ENCODE results near the gene CXCL3.
A peak's percentile ranks its signal among the peaks of the same experiment; 100 is the strongest.
"Not testable (repeated sequence)": the region's sequence is repeated elsewhere in the genome, so short reads cannot be mapped to it uniquely, and the experiment has no call there.

The CXCL3 gene

GRCh38 chr4:74038425-74039314 lies at the start of gene CXCL3:
TSS of gene CXCL3 (minus strand) at chr4:74038689. CDS start at chr4:74038611, 78 bp downstream.
- DNase-seq (ENCODE audit: low read depth): peak; percentile 53
- TF ChIP-seq, protein P1, sequence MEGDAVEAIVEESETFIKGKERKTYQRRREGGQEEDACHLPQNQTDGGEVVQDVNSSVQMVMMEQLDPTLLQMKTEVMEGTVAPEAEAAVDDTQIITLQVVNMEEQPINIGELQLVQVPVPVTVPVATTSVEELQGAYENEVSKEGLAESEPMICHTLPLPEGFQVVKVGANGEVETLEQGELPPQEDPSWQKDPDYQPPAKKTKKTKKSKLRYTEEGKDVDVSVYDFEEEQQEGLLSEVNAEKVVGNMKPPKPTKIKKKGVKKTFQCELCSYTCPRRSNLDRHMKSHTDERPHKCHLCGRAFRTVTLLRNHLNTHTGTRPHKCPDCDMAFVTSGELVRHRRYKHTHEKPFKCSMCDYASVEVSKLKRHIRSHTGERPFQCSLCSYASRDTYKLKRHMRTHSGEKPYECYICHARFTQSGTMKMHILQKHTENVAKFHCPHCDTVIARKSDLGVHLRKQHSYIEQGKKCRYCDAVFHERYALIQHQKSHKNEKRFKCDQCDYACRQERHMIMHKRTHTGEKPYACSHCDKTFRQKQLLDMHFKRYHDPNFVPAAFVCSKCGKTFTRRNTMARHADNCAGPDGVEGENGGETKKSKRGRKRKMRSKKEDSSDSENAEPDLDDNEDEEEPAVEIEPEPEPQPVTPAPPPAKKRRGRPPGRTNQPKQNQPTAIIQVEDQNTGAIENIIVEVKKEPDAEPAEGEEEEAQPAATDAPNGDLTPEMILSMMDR (conservative IDR thresholded peaks at IDR 0.05; ENCODE audit: low read length): no peak

DNA sequence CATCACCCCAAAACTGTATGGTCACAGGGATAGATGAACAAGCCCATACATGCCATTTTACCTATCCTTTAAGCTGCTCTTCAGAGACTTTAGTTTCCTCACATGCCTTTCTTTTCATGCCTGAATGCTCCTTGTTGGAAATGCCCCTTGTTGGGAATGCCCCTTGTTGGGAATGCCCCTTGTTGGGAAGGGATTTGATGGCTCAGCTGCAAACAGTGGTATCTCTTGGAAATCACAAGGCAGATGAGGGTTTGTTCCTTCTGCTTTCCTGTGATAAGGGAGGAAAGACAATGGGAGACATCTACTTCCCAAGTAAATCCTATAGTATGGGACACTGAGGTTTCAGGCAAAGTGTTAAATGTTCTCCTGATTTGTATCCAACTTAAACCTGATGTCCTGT lies 49.0 kb upstream of the CXCL3 start:
- DNase-seq (ENCODE audit: low read depth): no peak
- H3K4me3 ChIP-seq (ENCODE audit: low read length): no peak overlapping the region
- TF ChIP-seq, protein P1 (conservative IDR thresholded peaks at IDR 0.05; ENCODE audit: low read length): no peak

More at GRCh38 chr4:74038425-74039314, at the start of gene CXCL3:
- H3K4me3 ChIP-seq (ENCODE audit: low read length): peak within 1 kb of the TSS; percentile 81

GRCh38 chr4:74085669-74086068 lies 47.2 kb upstream of the CXCL3 start:
- TF ChIP-seq, protein P1 (conservative IDR thresholded peaks at IDR 0.05; ENCODE audit: low read length): no peak
- DNase-seq (ENCODE audit: low read depth): no peak
- H3K4me3 ChIP-seq (ENCODE audit: low read length): no peak overlapping the region

DNA sequence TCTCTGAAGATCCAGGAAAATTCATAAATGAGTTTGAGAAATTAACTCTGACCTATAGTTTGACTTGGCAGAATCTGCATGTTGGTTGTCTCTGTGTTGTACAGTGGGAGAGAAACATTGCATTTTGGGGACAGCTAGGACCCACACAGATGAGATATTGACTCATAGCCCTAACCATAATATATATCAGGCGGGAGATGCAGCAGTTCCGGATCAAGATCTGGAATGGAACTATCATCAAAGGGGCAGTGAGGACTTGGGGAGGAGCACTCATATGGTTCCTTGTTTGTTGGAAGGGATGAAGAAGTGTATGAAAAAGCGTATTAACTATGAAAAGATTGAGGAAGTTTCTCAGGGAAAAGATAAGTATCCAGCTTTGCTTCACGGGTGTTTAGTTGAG lies 46.5 kb upstream of the CXCL3 start:
- H3K4me3 ChIP-seq (ENCODE audit: low read length): no peak overlapping the region
- TF ChIP-seq, protein P1 (conservative IDR thresholded peaks at IDR 0.05; ENCODE audit: low read length): no peak
- DNase-seq (ENCODE audit: low read depth): no peak

GRCh38 chr4:74083546-74083945 lies 45.1 kb upstream of the CXCL3 start:
- no peak overlapping the region for H3K4me3 ChIP-seq (ENCODE audit: low read length)
- TF ChIP-seq, protein P1 (conservative IDR thresholded peaks at IDR 0.05; ENCODE audit: low read length): no peak
- DNase-seq (ENCODE audit: low read depth): no peak

DNA sequence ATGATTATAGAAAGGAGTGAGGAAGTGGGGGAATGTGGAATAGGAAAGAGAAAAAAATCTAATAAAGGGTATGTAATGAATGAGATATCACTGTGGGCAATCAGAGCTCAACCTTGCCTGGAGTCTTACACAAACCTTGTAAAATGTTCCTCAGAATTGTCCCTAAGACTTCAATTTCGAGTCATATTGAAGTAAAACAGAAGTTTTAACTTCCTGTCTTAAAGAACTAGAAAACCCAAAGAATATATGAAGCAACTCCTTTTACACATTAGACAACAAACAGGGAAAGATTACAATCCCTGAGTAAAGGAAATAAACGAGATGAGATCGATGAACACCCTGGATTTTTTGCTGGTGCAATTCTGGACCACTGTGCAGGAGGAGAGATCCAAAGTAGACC lies 42.5 kb upstream of the CXCL3 start:
- TF ChIP-seq, protein P1 (conservative IDR thresholded peaks at IDR 0.05; ENCODE audit: low read length): no peak
- DNase-seq (ENCODE audit: low read depth): no peak
- H3K4me3 ChIP-seq (ENCODE audit: low read length): no peak overlapping the region

GRCh38 chr4:74080351-74080750 lies 41.9 kb upstream of the CXCL3 start:
- DNase-seq (ENCODE audit: low read depth); H3K4me3 ChIP-seq (ENCODE audit: low read length): not testable (repeated sequence)

DNA sequence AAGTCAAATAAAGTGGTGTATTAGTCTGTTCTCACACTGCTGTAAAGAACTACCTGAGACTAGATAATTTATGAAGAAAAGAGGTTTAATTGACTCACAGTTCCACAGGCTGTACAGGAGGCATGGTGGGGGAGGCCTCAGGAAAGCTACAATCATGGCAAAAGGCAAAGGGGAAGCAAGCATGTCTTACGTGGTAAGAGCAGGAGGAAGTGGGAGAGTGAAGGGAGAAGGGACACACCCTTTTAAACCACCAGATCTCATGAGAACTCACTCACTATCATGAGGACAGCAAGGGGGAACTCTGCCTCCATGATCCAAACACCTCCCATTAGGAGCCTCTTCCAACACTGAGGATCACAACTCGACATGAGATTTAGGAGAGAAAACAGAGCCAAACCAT lies 40.5 kb upstream of the CXCL3 start:
- not testable (repeated sequence) for H3K4me3 ChIP-seq (ENCODE audit: low read length); DNase-seq (ENCODE audit: low read depth)
